IPS DF 19.7 (cell line): ENCODE results near the gene UPB1.

Source experiments
- DNase-seq: peaks from one replicate; pipeline ENCODE4 v3.0.0-alpha.2; 2013; ENCODE audit warnings: low read depth, low spot score

UPB1 gene

GRCh38 chr22:24494528-24495364 lies at the start of gene UPB1:
UPB1 (plus strand) TSS chr22:24495332; CDS start chr22:24495404, 72 bp downstream.
- no peak for DNase-seq

DNA sequence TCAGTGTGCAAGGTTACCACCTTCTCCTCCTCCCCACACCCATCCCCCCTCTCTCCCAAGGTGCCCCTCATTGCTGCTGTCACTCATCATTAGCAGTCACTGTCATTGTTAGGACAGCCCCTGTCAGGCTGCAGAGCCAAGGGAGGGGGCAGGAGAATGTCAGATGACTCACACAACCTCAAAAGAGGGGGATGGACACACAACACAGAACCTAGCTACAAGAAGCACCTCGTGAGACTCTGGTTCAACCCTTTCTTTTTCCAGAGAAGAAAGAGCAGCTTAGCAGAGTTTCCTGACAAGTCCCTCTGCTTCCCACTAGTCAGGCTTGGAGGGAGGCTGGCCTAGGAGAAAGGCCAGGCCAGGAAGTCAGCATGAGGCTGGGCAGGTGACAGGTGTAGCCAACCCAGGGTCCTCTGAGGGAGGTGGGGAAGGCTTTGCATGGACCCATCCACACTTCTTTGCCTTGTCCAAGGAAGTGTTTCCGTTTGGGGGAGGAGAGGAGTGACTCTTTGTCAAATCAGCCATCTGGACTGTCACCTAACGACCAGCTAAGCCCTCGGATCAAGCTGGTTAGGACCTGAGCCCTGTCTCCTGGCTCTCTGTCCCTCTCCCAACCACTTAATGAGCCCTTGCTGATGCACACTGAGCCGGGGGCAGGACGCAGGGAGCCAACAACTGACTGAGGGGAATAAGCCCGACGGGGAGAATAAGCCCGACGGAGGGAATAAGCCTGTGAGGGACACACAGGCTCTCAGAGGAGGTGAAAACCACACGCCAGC lies 49.5 kb upstream of the UPB1 start:
- DNase-seq = no peak

DNA sequence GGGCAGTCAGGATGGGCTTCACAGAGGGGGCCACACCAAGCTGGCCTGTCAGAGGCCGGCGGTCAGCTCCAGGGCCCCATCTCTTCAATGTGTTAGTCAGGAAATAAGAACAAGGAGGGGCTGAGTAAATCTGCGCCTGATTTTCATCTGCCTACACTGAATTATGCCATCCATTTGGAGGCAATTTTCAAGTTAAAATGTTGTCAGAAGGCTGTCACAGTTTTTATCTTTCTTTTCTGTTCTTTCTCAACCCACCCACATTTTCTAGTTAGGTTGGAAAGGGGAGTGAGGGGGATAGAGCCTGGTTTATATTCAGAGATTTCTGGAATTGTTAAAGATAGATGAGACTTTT lies 48.9 kb upstream of the UPB1 start:
- DNase-seq = no peak

- no peak for DNase-seq
Observed at GRCh38 chr22:24450610-24451009, 44.5 kb upstream of the UPB1 start.

DNA sequence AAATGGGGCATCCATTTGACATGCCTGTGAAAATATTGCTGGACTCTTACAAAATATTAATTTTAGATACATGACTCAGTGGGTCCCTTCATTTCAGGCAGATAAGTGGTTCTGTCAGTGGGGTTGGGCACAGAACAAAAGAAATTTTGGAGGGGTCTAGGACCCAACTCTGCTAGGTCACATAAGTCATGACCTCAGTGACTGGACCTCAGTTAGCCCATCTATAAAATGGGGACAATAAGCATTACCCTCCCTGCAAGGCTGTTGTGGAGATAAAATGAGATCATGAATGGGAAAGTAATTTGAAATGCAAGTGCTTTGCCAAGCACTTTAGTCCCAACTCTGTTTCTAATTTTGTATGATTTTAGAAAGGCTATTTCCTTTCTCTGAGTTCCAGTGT lies 44.0 kb upstream of the UPB1 start:
- no peak for DNase-seq

DNA sequence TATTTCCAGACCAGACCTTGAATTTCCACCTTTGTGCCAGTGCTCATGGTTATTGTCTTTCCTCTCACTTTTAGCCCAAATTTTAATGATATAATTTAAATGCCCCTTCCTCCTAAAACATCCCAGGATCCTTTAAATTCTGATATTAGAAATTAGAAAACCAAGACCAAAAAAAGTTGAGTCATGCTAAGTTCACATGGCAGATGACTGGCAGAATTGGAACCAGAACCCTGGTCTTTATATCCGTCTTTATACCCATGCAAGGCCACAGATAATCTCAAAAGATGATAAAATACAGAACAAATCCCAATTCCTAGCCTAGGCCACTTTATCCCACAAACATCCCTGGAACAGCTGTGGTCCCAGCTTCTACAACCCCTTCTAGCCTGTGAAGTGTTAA lies 41.3 kb upstream of the UPB1 start:
- no peak for DNase-seq

DNA sequence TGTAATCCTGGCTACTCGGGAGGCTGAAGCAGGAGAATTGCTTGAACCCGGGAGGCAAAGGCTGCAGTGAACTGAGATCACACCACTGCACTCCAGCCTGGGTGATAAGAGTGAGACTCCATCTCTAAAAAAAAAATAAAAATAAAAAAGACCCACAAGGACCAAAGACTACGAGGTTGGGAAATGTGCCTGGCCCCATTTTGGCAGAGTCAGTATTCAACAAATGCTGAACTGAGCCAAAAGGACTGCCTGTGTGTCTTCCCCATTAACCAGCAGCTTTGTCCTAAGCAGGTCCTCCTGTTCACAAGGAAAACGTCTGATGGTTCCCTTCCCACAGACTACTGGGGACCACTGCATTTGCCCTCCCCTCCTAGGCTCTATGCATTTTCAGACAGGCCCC lies 40.1 kb upstream of the UPB1 start:
- no peak for DNase-seq

DNA sequence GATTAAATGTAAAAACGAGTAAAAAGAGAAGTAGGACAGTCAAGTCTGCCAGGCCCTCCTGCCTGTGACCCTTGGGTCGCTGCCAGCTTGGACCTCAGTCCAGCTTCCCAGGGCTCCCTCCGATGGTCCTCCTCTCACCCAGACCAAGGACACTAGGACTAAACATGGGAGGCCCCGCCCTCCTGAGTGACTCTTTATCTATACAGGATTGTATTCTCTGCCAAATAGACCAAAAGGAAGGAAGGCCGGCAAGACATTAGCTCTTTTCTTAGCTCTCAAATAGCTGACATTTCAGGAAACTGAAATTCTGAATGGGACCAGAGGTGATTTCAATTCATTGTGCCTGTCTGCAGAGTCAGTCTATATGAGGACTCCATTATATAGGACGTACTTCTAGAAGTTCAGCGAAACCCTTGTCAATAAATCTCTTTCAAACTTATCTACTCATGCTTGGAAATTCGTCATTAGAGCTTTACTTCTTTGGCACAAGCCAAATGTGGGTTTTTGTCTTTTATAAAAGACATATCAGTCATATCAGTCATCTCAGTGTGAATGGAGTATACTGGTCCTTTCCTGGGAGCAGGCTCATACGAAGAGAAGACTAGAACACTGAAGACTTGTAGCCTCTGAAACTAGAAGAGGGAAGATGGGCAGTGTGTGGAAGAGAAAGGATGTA lies 39.2 kb upstream of the UPB1 start:
- no peak for DNase-seq

GRCh38 chr22:24457894-24458420 lies 37.2 kb upstream of the UPB1 start:
- no peak for DNase-seq

GRCh38 chr22:24459911-24460310 lies 35.2 kb upstream of the UPB1 start:
- DNase-seq = no peak

DNA sequence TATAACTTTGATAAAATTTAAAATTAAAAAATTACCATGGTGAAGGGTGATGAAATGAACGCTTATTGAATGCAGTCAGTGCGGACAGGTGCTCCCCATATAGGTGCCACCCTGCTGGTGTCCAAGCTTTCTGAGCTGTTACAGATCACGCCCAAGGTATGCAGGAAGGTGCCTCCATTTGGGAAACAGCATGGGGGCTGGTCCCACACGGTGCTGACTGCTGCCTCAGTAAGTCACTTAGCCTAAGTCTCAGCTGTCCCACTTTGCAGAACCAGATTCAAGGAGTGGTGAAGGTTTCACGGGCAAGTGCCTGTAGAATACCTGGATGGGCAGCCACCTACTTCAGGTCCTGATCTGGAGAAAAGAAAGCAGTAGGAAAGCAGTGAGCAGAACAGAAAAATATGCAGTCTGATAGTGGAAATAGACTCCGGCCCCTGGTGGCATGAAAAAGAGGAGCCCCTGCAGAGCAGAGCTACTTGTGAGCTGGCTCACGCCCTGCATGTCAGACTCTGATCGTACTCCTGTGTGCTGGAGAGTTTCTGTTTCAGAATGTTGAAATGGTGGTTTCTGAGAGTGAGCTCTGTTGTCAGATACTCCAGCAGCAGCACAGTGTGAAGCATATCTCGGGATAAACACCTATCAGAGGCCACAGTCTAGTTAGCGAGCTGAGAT lies 34.6 kb upstream of the UPB1 start:
- no peak for DNase-seq

DNA sequence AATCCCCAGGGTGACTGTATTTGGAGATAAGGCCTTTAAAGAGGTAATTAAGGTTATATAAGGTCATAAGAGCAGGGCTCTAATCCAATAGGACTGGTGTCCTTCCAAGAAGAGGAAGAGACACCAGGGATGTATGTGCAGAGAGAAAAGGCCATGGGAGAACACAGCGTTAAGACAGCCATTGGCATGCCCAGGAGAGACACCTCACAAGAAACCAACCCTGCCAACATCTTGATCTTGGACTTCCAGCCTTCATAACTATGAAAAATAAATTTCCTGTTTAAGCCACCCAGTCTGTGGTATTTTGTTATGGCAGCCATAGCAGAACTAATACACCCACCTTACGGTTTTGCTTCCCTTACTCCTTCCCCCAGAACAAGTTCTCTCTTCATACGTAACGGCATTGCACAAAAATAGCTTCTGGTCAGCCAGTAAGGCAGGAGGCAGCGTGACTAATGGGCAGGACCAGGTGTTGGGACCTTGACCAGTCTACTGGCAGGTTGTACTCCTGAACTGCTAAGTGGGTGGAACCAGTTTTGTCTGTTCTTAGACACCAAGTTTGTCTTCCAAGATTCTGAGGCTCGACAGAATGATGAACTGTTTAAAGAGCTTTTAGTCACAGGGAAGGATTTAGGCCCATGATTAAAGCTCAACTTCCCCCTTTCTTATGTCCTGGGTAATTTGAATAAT lies 31.9 kb upstream of the UPB1 start:
- no peak for DNase-seq

DNA sequence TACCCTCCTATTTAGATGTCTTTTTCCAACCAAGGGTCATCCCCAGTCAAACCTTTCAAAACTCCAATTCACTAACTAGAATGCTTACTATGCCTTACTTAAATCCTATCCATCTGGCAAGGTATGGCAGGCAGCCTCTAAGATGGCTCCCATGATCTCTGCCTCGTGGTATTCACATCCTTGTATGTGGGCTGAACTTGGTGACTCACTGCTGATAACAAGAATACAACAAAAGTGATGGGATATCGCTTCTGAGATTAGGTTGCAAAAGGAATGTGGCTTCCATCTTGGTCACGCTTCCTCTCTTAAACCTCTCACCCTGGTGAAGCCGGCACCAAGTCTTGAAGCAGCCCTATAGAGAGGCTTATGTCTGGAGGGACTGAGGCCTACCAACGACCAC lies 29.6 kb upstream of the UPB1 start:
- no peak for DNase-seq

- DNase-seq = no peak
Observed at GRCh38 chr22:24465975-24466374, 29.2 kb upstream of the UPB1 start.

DNA sequence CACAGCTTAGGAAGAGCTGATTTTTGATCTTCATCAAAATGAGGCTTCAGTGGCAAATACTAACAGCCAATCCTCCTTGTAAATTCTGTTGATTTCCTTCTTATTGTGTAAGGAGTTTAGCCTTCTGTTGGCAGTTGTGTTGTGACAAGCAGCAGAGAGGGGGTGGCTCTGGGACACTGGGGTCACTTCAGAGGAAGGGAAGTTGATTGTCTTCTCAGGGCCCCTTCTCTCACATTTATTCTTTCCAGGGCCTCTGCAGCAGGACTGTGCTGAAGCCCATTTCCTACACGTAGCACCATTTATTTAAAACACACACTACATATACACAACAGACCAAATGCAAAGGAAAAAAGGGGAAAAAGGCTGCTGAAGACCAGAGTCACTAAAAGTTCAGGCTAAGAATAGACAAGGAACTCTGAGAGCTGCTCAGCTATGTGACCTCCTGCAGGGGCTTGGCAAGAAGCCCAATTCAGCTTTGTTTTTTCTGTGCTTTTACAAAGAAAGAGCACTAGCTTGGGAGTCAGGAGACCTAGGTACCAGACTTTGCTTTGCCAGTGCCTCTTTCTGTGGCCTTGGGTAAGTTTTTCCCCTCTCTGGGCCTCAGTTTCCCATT lies 28.3 kb upstream of the UPB1 start:
- DNase-seq = no peak

DNA sequence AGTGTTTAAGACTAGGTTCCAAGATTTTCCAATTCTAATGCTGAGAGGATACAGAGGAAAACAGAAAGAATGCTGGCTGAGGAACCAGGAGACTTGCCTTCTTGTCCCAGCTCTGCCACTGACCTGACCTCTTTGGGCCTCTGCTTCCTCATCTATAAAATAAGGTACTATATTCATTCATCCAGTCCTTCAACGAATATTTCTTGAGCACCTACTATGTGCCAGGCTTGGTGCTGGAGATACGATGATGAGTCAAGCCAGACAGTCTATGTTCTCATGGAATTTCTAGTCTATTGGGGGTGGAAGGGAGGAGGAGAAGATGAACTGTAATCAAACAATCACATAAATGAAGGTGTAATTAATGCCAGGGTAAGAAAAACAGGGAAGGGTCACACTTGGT lies 27.8 kb upstream of the UPB1 start:
- DNase-seq = no peak

DNA sequence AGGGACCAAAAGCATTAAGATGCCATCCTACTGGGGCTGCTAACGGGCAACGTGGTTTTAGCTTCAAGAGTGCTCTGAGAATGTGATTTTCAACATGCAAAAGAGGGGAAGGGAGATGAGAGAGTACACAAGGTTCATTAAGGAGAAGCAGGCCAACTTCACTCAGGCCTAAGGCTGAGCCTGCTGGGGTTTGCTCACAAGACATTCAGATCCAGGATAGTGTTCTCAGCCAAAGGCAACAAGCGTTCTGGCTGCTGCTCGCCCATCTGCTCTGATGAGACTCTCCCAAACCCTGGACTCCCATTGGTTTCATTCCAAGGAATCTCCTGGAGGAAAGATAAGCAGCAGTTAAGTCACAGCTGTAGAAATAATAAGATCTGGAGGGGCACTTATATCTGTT lies 23.6 kb upstream of the UPB1 start:
- no peak for DNase-seq

- DNase-seq = no peak
Observed at GRCh38 chr22:24473284-24473683, 21.8 kb upstream of the UPB1 start.

- no peak for DNase-seq
Observed at GRCh38 chr22:24474221-24474620, 20.9 kb upstream of the UPB1 start.

GRCh38 chr22:24474649-24475255 lies 20.4 kb upstream of the UPB1 start:
- no peak for DNase-seq
